Measurements from ENCODE around the gene PTPN20.
"Not testable (repeated sequence)": the region's sequence is repeated elsewhere in the genome, so short reads cannot be mapped to it uniquely, and the experiment has no call there.

The PTPN20 gene, protein sequence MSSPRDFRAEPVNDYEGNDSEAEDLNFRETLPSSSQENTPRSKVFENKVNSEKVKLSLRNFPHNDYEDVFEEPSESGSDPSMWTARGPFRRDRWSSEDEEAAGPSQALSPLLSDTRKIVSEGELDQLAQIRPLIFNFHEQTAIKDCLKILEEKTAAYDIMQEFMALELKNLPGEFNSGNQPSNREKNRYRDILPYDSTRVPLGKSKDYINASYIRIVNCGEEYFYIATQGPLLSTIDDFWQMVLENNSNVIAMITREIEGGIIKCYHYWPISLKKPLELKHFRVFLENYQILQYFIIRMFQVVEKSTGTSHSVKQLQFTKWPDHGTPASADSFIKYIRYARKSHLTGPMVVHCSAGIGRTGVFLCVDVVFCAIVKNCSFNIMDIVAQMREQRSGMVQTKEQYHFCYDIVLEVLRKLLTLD

DNA sequence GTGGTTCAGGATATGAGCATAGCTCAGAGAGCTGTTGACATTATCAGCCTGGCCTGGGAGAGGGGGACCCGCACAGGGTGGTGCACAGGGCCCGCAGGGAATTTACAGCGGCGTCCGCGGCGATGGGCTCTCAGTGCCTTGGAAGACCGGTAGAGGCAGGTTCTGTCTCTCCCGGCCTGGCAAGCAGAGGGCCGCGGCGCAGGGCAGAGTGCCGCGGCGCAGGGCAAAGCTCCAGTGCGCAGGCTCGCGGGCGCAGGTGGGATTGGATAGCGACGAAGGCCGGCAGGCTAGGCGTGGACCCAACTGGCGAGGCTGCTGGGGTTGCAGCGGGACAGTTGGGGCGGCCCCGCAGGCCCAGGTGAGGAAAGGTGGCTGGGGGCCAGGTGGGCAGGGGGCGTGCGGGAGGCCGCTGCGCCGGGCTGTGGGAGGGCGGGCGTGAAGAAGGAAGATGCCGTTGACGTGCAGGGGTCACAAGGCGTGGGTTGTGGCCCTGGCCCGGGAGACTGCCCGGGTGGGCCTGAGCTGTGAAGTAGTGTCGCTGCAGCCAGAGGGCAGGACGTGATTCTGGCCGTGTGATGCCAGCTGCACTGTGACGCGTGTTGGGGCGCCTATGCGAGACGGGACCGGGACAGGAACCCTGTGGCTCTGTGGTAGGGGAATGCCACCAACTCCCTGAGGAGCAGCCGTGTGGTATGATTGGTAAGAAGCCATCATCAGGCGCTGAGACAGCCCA, at the start of gene PTPN20:
Gene PTPN20 (plus strand): TSS at position 285 of the 733 bp plus-strand sequence. CDS start 21,072 bp downstream, outside the sequence.
- TF ChIP-seq ZFX (IDR thresholded peaks at IDR 0.05), result peak; percentile 29; the same call in 1 of the 2 replicates
- H3K27ac ChIP-seq, result peak within 1 kb of the TSS; percentile 47

- not testable (repeated sequence) for H3K27ac ChIP-seq
These were observed 41.5 kb upstream of the PTPN20 start for GRCh38 chr10:46869716-46870115.

DNA sequence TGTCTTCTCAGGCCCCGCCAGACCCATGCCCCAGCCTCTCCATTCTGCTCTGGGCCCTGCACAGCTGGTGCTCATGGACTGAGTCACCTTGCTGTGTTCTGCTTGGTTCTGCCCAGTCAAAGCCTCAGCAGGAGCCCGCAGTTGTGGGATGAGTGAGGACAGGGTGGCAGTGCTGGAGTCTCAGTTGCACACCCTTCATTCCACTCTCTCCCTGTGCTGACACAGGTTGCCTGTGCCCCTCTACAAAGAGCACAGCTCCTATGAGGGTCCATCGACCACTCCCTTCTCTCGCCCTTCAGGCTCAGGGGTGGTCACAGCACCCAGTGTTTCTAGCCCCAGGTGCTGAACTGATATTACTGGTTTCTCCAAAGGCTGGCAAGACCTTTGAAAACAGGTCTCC, 39.6 kb upstream of the PTPN20 start:
- not testable (repeated sequence) for H3K27ac ChIP-seq

DNA sequence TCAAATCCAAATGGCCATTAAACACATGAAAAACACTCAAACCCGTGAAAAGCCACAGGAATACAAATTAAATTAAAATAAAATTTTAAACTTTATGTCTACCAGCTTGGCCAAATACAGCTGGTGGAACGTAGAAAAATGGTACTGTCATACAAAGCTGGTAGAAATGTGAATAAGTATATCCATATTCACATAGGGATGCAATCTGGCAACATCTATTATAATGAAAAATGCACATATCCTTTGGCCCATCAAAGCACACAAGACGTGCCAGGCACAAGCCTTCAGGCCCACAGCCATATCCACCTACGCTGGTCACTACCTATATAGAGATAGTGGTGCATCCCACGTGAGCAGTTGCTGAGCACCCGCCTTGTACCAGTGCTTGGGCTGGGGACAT, 35.9 kb upstream of the PTPN20 start:
- not testable (repeated sequence) for H3K27ac ChIP-seq

GRCh38 chr10:46876773-46877172, 34.5 kb upstream of the PTPN20 start:
- not testable (repeated sequence) for H3K27ac ChIP-seq

GRCh38 chr10:46878761-46879160, 32.5 kb upstream of the PTPN20 start:
- H3K27ac ChIP-seq, result not testable (repeated sequence)

DNA sequence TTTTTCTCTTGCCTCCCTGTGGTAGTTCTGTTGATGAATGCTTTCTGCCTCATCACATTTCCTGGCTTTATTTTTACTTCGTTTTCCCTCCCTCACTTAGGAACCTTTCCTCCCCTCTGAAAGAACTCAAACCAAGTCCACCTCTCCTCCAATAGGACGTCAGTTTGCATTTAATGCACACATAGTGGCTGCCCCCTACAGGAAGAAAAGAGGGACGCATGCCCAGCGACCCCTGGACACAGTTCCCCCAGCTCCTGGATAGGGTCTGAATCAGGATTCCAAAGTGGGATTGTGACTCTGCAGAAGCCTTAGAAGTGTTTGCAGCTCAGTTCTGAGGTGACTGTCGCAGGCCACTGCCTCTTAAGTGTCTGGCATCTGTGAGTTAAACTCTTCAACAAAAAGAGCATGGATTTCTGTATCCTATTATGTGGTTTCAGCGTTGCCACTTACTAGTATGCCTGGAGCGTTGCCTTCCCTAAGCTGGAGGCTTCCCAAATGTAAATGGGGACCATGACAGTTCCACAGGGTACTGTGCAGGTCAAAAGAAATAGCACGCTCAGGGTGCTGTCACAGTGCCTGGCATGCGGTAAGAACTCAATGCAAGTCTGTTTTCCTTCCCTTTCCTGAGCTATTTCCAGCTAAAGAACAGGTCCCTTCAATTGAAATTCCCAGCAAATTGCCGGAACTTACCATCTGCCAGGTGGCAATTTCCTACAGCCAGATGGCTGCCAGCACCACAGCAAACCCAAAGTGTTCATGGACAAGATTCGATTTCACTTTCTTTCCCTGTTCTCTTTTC, 20.2 kb upstream of the PTPN20 start:
- not testable (repeated sequence) for H3K27ac ChIP-seq

GRCh38 chr10:46896762-46897692, 14.2 kb upstream of the PTPN20 start:
- not testable (repeated sequence) for H3K27ac ChIP-seq

DNA sequence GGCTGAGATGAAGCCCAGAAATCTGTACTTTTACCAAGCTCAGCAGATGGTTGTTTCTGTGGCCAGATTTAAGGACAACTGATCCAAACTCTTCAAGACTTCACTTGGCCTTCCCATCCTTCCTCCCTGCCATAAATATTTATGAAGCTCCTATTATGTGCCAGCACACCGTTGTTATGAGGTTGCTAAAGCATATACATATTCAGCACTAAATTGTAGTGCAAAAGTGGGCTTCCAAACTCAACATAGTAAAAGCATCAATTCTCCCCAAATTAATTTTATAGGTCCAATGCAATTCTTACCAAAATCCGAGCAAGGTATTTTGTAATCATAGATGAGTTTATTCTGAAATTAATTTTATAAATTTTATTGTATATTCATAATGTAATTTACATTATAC, 10.0 kb upstream of the PTPN20 start:
- not testable (repeated sequence) for H3K27ac ChIP-seq

DNA sequence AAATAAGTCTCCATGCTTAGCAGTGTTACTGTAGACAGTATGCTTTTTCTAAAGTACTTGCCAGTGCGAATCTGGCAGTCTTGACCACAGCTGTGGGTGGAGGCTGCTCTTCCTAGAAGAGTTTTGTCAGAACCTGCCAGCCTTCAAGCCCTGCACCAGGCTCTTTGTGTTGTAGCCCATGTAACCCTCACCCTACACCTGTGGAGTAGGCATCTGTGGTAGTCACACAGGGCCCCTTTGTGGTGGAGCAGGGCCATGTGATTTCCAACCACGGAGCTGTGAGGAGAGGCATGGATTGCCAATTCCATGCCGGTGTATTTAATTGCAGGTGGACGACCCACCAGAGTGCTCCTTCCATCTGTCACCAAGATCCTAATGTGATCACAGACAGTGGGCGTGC, 7.4 kb upstream of the PTPN20 start:
- not testable (repeated sequence) for H3K27ac ChIP-seq

DNA sequence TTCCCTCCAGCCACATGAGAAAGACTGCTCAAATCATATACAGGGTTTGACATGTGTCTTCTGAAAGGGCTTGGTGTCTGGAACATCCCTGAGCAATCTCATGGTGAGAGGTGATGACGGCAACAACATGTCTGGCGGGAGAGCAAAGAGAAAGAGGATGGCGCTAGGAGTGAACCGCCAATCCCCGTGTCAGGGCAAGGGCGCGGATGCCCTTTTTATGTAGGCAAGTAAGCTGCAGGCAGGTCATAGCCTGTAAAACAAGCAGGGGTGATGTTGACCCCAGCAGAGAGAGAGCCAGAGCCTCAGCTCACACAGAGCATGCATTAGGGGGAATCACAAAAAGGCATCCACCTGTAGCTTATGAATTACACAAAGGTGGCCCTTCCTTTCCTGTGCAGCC, 4.9 kb upstream of the PTPN20 start:
- H3K27ac ChIP-seq, result not testable (repeated sequence)

GRCh38 chr10:46907185-46908117, 3.8 kb upstream of the PTPN20 start:
- H3K27ac ChIP-seq, result not testable (repeated sequence)

DNA sequence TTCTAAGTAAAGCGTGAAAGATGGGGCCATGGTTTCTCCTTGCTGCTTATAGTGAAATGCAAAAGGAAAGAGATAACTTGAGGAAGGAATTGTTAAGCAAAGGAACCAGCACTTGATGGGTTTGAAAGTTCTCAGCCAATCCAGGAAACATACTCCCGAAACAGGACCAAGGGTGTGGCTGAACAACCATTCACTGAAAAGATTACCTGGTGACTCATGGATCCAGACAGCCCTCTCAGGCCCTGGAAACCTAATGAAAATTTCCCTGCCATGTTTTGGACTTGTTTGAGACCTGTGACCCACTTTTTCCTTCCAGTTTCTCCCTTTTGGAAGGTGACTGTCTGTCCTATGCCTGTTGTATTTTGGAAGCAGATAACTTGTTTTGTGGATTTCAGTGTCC, 11.3 kb downstream of the PTPN20 start:
- H3K27ac ChIP-seq, result not testable (repeated sequence)

DNA sequence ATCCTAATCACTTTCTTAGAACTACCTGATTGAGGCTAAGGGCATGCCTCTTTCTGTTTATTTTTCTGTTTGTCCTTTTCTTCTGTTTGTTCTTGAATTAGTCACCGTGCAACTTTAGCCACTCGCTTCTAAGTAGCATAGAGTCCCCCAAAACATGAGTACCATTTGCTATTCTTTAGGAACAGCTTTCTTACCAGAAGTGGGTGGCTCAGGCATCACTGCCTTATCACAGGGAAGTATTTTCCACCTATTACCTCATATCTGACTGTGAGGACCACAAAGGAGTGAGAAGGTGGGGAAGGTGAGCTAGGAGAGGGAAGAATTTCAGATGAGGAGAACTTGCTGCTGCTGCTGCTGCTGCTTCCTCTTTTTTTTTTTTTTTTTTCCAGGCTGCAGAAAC, 13.9 kb downstream of the PTPN20 start:
- not testable (repeated sequence) for H3K27ac ChIP-seq

Measured in C4-2B (cell line).